ENCODE results near the gene SPG7.

Gene SPG7

GRCh38 chr16:89485701-89486246 lies 22.4 kb upstream of the SPG7 start:
- DNase-seq = no peak

GRCh38 chr16:89489040-89489897 lies 18.9 kb upstream of the SPG7 start:
- peak; percentile 71 for DNase-seq

GRCh38 chr16:89489898-89490438 lies 18.2 kb upstream of the SPG7 start:
- DNase-seq = no peak

GRCh38 chr16:89490439-89491237 lies 17.6 kb upstream of the SPG7 start, which contains the start of gene ANKRD11:
Gene ANKRD11, minus strand, starts transcription at chr16:89490561. Its CDS starts 173,542 bp downstream, at chr16:89317019.
- DNase-seq = peak; percentile 98

- peak; percentile 35 for DNase-seq
These were observed 16.8 kb upstream of the SPG7 start for GRCh38 chr16:89491238-89491869.

- no peak for DNase-seq
These were observed 16.1 kb upstream of the SPG7 start for GRCh38 chr16:89491974-89492687.

GRCh38 chr16:89493776-89494175 lies 14.4 kb upstream of the SPG7 start:
- no peak for DNase-seq

GRCh38 chr16:89495121-89495520 lies 13.1 kb upstream of the SPG7 start:
- DNase-seq = no peak

- DNase-seq = no peak
These were observed 9.4 kb upstream of the SPG7 start for GRCh38 chr16:89498839-89499238.

GRCh38 chr16:89499767-89500166 lies 8.4 kb upstream of the SPG7 start:
- no peak for DNase-seq

GRCh38 chr16:89502081-89502843 lies 5.9 kb upstream of the SPG7 start:
- peak; percentile 81 for DNase-seq

- no peak for DNase-seq
These were observed 4.1 kb upstream of the SPG7 start for GRCh38 chr16:89504091-89504490.

- DNase-seq = peak; percentile 92
These were observed 2.7 kb upstream of the SPG7 start for GRCh38 chr16:89505204-89506112.

GRCh38 chr16:89506113-89506504 lies 2.1 kb upstream of the SPG7 start:
- DNase-seq = no peak

- no peak for DNase-seq
These were observed 1.4 kb upstream of the SPG7 start for GRCh38 chr16:89506791-89507191.

GRCh38 chr16:89507214-89507833 lies 879 bp upstream of the SPG7 start:
- no peak for DNase-seq

- peak; percentile 41 for DNase-seq
These were observed 2.3 kb downstream of the SPG7 start for GRCh38 chr16:89510526-89510925.

GRCh38 chr16:89511374-89511773 lies 3.2 kb downstream of the SPG7 start:
- DNase-seq = no peak

GRCh38 chr16:89512453-89512852 lies 4.2 kb downstream of the SPG7 start:
- no peak for DNase-seq

- no peak for DNase-seq
These were observed 8.9 kb downstream of the SPG7 start for GRCh38 chr16:89517128-89517527.
